Measurements from ENCODE around the gene EIF2B2.

The EIF2B2 gene

DNA sequence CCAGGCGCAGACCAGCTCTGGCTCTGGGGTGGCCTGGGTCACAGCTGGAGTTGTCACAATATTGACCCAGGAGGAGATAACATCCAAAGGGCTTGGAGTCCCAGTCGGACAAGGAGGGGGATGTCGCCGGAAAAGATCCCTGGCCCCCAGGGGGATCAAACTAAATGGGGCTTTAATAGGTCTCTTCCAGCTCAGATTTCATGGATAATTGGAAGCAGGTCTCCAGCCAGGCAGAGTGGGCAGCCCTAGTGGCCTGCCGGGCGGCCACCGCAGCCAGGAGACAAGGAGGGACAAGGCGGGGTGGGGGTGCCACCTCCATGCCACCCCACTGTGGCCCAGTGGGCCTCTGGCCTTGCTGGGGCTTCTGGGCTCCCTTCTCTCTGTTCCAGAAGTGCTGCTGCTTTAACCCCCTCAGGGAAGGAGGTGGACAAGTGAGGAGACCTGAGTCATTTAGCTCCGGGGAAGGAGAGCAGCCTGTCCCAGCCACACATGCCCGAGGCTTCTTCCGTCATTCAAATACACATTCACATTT lies 24.2 kb upstream of the EIF2B2 start:
- no peak for DNase-seq (ENCODE audit: low read depth)
- TF ChIP-seq, protein P1, sequence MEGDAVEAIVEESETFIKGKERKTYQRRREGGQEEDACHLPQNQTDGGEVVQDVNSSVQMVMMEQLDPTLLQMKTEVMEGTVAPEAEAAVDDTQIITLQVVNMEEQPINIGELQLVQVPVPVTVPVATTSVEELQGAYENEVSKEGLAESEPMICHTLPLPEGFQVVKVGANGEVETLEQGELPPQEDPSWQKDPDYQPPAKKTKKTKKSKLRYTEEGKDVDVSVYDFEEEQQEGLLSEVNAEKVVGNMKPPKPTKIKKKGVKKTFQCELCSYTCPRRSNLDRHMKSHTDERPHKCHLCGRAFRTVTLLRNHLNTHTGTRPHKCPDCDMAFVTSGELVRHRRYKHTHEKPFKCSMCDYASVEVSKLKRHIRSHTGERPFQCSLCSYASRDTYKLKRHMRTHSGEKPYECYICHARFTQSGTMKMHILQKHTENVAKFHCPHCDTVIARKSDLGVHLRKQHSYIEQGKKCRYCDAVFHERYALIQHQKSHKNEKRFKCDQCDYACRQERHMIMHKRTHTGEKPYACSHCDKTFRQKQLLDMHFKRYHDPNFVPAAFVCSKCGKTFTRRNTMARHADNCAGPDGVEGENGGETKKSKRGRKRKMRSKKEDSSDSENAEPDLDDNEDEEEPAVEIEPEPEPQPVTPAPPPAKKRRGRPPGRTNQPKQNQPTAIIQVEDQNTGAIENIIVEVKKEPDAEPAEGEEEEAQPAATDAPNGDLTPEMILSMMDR (IDR thresholded peaks at IDR 0.05; ENCODE audit: insufficient read depth, low read depth, low read length, missing control alignments): no peak
- no peak overlapping the region for H3K4me3 ChIP-seq (ENCODE audit: low read depth, low read length)

DNA sequence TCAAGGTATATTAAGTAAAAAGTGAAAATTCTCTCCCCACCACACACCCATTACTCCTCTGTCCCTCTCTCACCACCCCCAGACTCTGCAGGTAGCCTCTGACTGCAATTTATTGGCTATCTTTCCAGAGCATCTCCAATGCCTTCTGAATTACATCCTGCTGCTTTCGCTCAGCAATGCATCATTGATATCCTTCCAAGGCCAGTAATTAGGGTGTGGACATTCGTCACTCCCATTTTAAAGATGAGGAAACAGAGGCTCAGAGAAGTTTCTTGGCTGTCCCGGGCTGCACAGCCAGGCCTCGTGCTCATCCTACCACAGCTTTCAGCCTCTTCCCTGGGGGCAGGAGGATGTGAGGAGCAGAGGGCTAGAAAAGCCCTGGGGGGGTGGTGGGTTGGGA lies 23.7 kb upstream of the EIF2B2 start:
- TF ChIP-seq, protein P1 (IDR thresholded peaks at IDR 0.05; ENCODE audit: insufficient read depth, low read depth, low read length, missing control alignments): no peak
- no peak for DNase-seq (ENCODE audit: low read depth)
- no peak overlapping the region for H3K4me3 ChIP-seq (ENCODE audit: low read depth, low read length)

DNA sequence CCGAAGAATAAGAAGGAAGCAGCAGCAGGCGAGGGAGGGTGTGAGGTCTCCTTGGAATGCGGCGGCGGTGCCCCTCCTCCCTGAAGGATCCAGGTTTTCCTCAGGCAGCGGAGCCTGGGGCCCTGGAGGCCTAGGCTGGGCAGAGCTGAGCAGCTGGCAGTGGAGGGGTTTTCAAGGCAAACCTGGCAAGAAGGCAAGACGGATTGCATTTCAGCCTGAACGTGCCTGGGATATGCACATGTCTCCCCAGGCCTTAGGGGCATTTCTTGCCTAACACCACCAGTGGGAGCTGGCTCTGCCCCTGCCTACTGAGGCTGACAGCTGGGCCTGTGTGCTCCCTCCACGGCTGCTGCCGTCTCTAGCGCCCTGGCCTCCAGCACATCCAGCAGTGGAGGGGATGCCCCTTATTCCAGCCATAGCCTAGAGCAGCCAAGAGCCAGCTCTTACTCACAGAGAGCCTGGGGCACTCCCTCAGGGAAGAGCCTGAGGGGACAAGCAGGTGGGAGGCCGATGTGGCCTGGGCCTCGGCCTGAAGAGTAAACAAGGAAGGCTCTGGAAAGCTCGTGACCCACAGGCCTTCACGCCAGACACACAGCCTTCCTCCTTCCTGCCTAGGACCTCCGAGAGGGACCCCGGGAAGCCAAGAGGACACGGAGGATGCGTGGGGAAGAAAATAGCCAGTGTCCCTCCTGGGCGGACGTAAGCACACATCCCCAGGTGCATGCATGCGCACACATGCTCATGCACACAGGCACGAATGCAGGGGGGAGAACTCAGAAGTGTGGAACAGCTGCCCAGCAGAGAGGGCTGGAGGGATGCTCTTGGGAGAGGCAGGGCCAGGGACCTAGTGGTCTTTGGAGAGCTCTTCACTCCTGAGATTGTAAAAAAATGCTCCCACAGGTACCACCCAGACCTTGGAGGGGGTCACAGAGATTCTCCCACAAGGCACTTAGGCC lies 23.0 kb upstream of the EIF2B2 start:
- H3K4me3 ChIP-seq (ENCODE audit: low read depth, low read length): no peak overlapping the region
- TF ChIP-seq, protein P1 (IDR thresholded peaks at IDR 0.05; ENCODE audit: insufficient read depth, low read depth, low read length, missing control alignments): no peak
- DNase-seq (ENCODE audit: low read depth): no peak

DNA sequence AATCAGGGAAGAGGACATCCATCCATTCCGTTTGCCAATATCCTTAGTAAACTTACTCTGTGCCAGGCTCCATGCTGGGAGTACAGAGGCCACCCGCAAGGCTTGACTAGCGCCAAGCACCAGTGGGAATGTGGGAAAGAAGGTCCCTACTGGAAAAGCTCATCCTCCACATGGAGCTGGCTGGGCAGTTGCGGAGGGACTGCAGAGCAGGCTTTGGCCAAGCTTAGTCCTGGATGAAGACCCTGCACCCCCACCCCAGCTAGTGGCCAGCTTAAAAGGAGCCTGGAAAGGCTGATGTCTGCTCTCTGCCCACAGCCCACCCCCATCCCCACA lies 22.4 kb upstream of the EIF2B2 start:
- H3K4me3 ChIP-seq (ENCODE audit: low read depth, low read length): no peak overlapping the region
- DNase-seq (ENCODE audit: low read depth): no peak
- TF ChIP-seq, protein P1 (IDR thresholded peaks at IDR 0.05; ENCODE audit: insufficient read depth, low read depth, low read length, missing control alignments): no peak

DNA sequence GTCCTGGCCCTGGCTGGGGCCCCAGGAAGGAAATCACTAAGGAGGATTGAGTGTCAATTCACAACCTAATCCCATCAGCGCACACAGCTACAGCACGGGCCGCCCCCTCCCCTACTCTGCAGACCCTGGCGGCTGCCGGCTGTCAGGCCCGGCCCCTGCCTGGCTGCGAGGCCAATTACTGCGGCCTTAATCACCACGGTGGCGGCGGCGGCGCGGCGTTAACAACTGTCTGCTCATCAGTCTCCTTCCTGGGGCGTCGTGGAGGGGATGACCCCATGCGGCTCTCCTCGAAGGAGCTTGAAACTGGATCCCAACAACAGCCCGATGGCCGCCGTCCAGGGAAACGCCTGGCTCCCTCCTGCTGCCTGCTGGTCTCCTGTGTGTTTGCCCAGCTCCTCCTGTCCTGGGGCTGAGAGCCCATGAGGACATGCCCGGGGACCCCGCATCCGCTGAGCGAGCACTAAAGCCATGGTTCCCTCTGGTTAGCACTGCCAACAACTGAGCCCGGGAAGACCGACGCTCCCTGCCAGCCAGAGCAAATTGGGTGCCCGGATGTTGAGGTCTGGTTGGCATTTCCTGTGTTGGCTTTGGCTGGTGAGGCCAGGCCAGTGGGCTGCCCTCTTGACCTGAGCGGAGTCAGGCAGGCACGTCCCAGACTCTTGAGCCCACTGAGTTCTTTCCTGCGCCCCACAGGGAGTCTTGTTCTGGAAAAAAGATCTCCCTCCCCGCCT lies 21.8 kb upstream of the EIF2B2 start:
- TF ChIP-seq, protein P1 (IDR thresholded peaks at IDR 0.05; ENCODE audit: insufficient read depth, low read depth, low read length, missing control alignments): no peak
- no peak overlapping the region for H3K4me3 ChIP-seq (ENCODE audit: low read depth, low read length)
- DNase-seq (ENCODE audit: low read depth): no peak

DNA sequence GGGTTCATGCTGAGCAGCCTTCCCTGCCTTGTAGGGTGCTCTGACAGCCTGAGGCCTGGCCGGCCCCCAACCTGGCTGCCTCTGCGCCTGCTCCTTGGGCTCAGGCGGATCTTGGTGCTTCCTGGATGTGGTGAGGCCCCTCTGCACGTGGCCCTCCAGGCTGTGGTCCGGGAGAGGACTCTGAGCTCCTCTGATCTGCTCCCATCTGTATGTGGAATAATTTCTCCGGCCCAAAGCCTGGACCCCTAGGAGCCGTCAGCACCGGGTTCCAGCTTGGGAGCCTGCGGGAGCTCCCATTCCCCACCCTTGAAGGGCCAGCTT lies 21.3 kb upstream of the EIF2B2 start:
- no peak overlapping the region for H3K4me3 ChIP-seq (ENCODE audit: low read depth, low read length)
- TF ChIP-seq, protein P1 (IDR thresholded peaks at IDR 0.05; ENCODE audit: insufficient read depth, low read depth, low read length, missing control alignments): no peak
- DNase-seq (ENCODE audit: low read depth): no peak

Data from GM12865 (cell line).